Omental fat pad (tissue), 4 donors: ENCODE data around the gene ZP3. TPM values are rescaled to one million over a fixed set of nuclear protein-coding genes. Genes with fewer than 3 reads are reported as not detected.
"Not testable (repeated sequence)": the region's sequence is repeated elsewhere in the genome, so short reads cannot be mapped to it uniquely, and the experiment has no call there.

Experiments
- ATAC-seq: fragments of 150-250 bp; one replicate; pipeline ENCODE4 v1.9.1; 2016; ENCODE audit warnings: mild to moderate bottlenecking, moderate library complexity; ENCODE audit not compliant: low FRiP score
- DNase-seq: peaks from one replicate; pipeline ENCODE4 v3.0.0-alpha.2; 2019; ENCODE audit warnings: low spot score
- total RNA-seq, 4 donors: library from RNA; depleted of rRNA; stranded (reverse); fragments of >200 nt; gene quantifications; one replicate each; pipeline ENCODE4 v1.1.0, GENCODE V29; 2016

ZP3 gene
- total RNA-seq, 4 donors from 2014 or later: 0.48 to 2.6 (median 0.65) TPM; not detected in 1

- ATAC-seq, DNase-seq: not testable (repeated sequence)
Observed at GRCh38 chr7:76473097-76473496, 48.3 kb downstream of the ZP3 start.

DNA sequence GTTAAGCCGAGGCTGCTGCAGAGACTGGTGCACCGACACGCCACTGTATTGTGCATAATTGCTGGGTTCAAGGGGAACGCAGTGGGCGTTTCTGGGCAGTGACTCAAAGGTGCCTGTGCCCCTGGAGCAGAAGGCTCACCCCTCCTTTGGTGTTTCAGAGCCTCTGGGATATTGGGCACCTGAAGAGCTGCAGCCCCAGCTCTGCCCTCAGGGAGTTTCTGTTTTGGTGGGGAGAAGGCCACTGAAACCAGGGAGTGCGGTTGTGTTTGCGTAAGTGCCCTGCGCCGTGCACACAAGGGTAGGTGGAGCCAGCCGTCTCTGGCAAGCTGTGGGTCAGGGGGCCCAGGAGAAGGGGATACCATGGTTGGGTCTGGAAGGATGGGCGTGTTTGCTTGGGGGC lies 51.5 kb downstream of the ZP3 start:
- DNase-seq, ATAC-seq: not testable (repeated sequence)

DNA sequence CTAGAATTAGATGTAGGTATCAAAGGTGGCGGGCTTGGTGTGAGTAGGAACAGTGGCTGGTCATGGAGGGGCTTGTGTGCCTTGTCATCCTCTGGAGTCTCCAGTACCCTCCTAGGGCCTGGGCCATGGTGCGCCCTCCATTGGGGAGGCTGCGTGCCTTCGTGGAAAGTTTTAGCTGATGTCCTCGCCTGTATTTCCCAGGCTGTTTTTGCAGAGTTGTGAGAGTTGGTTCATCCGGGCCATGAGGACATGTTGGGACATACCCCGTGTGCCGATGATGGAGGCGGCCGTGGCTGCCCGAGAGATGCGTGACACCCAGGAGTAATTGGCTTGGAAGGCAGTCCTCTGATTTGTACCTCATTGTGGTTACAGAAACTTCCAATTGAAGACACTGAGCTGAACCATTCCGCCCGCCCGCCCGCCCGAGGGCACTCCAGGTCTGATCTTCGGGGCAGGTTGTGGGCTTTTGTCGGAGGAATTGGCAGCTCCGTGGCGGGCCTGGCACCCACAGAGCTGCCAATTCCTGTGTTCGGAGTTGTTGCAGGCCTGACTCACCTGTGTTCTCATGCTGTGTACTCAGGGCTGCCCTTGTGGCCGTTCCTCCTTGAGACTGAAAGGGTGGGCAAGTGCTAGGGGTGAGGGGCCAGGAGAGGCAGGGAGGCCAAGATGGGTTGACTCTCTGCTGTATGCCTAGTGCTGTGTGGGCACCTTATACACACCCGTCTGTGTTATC lies 52.2 kb downstream of the ZP3 start:
- not testable (repeated sequence) for DNase-seq, ATAC-seq

- not testable (repeated sequence) for ATAC-seq, DNase-seq
Observed at GRCh38 chr7:76479628-76480027, 54.9 kb downstream of the ZP3 start.

- ATAC-seq, DNase-seq: not testable (repeated sequence)
Observed at GRCh38 chr7:76480403-76481253, 55.9 kb downstream of the ZP3 start.

DNA sequence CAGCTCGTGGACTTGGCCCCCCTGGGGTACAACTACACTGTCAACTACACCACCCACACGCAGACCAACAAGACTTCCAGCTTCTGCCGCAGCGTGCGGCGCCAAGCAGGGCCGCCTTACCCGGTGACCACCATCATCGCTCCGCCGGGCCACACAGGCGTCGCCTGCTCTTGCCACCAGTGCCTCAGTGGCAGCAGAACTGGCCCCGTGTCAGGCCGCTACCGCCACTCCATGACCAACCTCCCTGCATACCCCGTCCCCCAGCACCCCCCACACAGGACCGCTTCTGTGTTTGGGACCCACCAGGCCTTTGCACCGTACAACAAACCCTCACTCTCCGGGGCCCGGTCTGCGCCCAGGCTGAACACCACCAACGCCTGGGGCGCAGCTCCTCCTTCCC lies 57.9 kb downstream of the ZP3 start:
- ATAC-seq: not testable (repeated sequence)

DNA sequence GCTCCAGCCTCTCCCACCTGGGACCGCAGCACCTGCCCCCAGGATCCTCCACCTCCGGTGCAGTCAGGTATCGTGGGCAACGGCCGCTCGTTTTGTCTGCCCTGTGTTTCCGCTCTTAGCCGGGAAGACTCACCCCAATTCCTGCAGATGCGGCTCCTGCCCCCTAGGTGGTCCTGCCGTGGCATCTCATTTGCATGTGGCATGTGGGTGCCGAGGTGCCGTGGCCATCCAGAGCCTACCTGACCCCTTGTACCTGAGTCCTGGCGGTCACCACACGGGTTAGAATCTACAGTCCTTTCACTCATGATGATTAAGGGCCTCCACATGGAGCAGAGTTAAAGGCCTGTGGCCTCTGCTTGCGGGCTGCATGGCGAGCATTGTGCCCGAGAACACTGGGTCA lies 58.3 kb downstream of the ZP3 start:
- ATAC-seq, DNase-seq: not testable (repeated sequence)

More for the DNA sequence above, 57.9 kb downstream of the ZP3 start:
- DNase-seq: not testable (repeated sequence)

GRCh38 chr7:76484456-76484855 lies 59.7 kb downstream of the ZP3 start:
- not testable (repeated sequence) for ATAC-seq, DNase-seq

DNA sequence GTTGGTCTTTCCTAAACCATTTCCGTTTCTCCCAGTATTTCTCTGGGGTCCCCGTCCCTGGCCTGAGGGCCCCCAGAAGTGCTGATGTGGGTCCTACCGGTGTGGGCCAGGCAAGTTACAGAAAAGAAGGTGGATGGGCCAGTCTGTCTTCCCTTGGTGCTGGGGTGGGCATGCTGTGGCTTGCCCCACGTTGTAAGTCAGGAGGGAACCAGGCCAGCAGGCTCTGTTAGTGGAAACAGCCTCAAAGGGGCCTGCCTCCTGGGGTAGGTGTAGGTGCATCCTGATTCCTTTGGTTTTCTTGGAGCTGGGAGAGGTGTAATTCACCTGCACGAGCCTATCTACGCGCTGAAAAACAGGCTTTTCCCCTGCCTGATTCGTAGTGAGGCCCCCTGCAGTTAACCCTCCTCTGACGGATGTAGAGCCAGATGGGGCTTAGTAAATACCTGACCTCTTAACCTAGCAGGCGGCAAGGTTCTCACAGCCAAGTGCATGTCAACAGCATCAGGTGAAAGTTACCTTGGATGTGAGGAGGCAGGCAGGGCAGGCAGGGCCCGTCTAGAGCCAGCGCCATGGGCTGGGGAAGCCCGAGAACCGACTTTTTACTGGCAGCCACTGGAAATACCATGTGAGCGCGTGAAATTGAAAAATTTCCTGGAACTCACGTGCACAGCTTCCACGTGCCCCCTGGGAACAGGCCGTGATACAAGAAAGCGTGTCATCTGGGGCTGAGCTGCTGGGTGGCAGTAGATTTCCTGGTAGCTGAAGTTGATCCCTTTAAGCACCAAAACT lies 61.3 kb downstream of the ZP3 start:
- ATAC-seq, DNase-seq: not testable (repeated sequence)

DNA sequence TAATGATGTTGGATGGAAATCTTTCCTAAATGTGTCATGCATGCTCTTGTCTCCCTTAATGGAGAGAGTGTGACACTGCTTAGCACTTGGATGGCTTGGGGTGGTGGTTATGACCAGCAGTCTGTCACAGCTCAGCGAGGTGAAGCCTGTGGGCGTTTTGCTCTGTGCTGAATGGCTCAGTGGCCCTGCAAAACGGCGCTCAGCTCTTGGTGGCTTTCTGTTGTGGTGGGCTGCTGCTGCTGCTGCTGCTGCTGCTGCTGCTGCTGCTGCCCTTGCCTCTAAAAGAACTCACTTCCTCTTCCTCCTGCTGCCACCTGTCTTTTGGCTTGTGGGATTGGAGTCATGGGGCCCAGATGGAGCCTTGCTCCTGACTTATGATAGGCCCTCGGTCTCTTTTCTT lies 61.9 kb downstream of the ZP3 start:
- DNase-seq, ATAC-seq: not testable (repeated sequence)

DNA sequence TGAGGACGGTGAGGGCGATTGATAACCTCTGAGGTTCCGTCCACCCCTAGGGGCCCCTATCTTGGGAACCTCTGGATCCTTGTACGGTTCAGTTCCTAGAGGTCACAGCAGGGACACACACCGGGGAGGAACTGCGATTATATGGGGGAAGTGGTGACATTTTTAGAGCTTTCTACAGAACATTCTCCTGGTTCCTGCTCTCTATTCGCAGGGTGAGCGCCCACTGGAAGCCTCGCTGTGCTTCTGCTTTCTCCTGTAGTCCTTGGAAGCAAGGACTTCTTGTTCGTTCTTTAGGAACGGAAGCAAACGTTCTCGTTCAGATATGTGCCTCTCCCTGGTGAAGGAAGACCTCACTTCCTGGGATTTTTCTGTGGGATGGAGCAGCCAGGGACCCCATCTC lies 63.2 kb downstream of the ZP3 start:
- not testable (repeated sequence) for ATAC-seq, DNase-seq

Other genes starting within 250 kb of the ZP3 start
- 1 to 10 TPM; 1.7 to 3.7 (median 2.4) TPM for gene SRRM3, start 223.1 kb upstream of the ZP3 start, total RNA-seq
- 100 to 1,000 TPM; 178 to 353 (median 267) TPM for gene HSPB1, start 122.3 kb upstream of the ZP3 start, total RNA-seq
- 100 to 1,000 TPM in 3 of 4 donors, 10 to 100 TPM in 1; 98.0 to 263 (median 147) TPM for gene YWHAG, start 66.0 kb upstream of the ZP3 start, total RNA-seq
- 10 to 100 TPM in 1 of 4 donors, 1 to 10 TPM in 3; 2.1 to 14.6 (median 3.4) TPM for gene SSC4D, start 15.3 kb upstream of the ZP3 start, total RNA-seq
- 10 to 100 TPM; 15.1 to 32.2 (median 22.1) TPM for gene DTX2, start 36.8 kb downstream of the ZP3 start, total RNA-seq
- gene UPK3B, start 85.6 kb downstream of the ZP3 start, total RNA-seq: 100 to 1,000 TPM in 1 of 4 donors, 10 to 100 TPM in 2, 1 to 10 TPM in 1; 4.6 to 636 (median 52.6) TPM
- not detected for gene SPDYE16, start 118.3 kb downstream of the ZP3 start, total RNA-seq
- 10 to 100 TPM in 1 of 4 donors, 1 to 10 TPM in 3; 5.2 to 14.3 (median 7.7) TPM for gene POMZP3, start 202.3 kb downstream of the ZP3 start, total RNA-seq